GM06990 (cell line): ENCODE measurements around the gene DPH2.

Source experiments
- DNase-seq: peaks from one replicate; pipeline ENCODE4 v3.0.0-alpha.2; 2011; ENCODE audit not compliant: insufficient read length; ENCODE audit errors: extremely low read depth
- H3K27me3 ChIP-seq: replicated peaks from 2 replicates; pipeline ENCODE4 v1.6.0; 2011; ENCODE audit warnings: low read length; ENCODE audit not compliant: control insufficient read depth, insufficient read depth
- H3K36me3 ChIP-seq: 2 replicates; pipeline ENCODE4 v1.5.1; 2011; ENCODE audit warnings: low read length; ENCODE audit not compliant: control insufficient read depth, insufficient read depth
- H3K4me3 ChIP-seq: replicated peaks from 2 replicates; pipeline ENCODE4 v1.5.1; 2011; ENCODE audit warnings: low read depth, mild to moderate bottlenecking, control low read depth, low read length
- TF ChIP-seq, protein P1 (sequence below): IDR thresholded peaks from 2 replicates; pipeline ENCODE4 v1.5.1; 2011; ENCODE audit warnings: low read length, control low read depth, mild to moderate bottlenecking, inconsistent platforms; ENCODE audit not compliant: insufficient read depth, poor library complexity, severe bottlenecking

Gene DPH2

DNA sequence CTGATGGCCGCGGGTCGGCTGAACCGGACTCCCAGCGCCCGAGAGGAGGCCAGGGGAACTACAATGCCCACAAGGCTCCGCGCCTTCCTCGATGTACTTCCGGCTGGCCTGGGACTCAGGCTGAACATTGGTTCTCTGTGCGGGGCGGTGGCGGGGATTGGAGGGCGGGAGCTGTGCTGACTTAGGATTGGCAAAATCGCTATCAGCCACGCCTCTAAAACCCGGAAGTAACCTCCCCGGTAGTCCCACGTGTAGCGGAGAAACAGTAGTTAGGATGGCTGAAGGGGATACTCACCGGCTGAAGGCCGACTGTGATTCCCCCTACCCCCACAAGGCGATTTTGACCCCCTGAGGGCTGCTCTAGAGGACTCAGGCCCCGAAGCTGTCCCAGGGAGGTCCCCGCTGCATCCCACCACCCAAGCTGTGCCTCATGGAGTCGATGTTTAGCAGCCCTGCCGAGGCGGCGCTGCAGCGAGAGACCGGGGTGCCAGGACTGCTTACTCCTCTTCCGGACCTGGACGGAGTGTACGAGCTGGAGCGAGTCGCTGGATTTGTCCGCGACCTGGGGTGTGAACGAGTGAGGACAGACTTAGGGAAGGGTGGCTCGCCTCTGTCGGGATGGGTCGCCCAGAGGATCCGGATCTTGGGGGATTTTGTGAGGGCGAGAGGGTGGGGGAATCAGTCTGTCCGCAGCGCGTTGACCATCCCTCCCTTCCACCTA is at the start of gene DPH2:
Gene DPH2 (plus strand): TSS at position 265 of the 721 bp plus-strand sequence. CDS start 166 bp downstream, at position 431.
- TF ChIP-seq, protein P1, sequence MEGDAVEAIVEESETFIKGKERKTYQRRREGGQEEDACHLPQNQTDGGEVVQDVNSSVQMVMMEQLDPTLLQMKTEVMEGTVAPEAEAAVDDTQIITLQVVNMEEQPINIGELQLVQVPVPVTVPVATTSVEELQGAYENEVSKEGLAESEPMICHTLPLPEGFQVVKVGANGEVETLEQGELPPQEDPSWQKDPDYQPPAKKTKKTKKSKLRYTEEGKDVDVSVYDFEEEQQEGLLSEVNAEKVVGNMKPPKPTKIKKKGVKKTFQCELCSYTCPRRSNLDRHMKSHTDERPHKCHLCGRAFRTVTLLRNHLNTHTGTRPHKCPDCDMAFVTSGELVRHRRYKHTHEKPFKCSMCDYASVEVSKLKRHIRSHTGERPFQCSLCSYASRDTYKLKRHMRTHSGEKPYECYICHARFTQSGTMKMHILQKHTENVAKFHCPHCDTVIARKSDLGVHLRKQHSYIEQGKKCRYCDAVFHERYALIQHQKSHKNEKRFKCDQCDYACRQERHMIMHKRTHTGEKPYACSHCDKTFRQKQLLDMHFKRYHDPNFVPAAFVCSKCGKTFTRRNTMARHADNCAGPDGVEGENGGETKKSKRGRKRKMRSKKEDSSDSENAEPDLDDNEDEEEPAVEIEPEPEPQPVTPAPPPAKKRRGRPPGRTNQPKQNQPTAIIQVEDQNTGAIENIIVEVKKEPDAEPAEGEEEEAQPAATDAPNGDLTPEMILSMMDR: peak; percentile 28
- Histone ChIP-seq H3K4me3 (peak within 1 kb of the TSS; percentile 96), H3K36me3 (peaks cover 13% of the 10 kb centered on the region), H3K27me3 (no peaks in the 10 kb centered on the region)
- DNase-seq: peak; percentile 91

DNA sequence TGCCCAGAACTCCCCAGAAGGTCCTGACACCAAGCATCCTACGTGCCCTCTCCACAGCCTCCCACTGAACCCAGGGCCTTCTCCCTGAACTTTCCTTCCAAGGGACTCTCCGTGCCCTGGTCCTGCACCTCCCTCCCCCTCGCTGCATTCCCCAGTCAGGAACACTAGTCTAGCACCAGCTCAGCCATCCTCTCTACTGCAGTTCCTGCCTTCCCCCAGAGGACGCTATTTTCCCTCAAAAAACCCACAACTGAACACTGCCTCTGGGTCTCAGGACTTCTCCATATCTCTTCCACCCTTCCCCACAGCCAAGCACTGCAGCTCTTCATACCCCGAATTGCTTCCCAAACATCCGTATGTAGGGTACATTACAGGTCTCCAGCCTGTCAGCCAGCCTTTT is 48.8 kb upstream of the DPH2 start:
- Histone ChIP-seq H3K4me3 (no peak overlapping the region), H3K27me3 (no peaks in the 10 kb centered on the region), H3K36me3 (peaks cover 2% of the 10 kb centered on the region; the same call in 1 of the 2 replicates)
- DNase-seq: no peak
- TF ChIP-seq, protein P1: no peak

- no peak for DNase-seq
- Histone ChIP-seq H3K36me3 (peaks cover 2% of the 10 kb centered on the region; the same call in 1 of the 2 replicates), H3K27me3 (no peaks in the 10 kb centered on the region), H3K4me3 (no peak overlapping the region)
- TF ChIP-seq, protein P1: no peak
Measured at GRCh38 chr1:43924516-43924915, 45.3 kb upstream of the DPH2 start.

- DNase-seq: no peak
- Histone ChIP-seq H3K4me3 (no peak overlapping the region), H3K36me3 (peaks cover 2% of the 10 kb centered on the region; the same call in 1 of the 2 replicates), H3K27me3 (no peaks in the 10 kb centered on the region)
- TF ChIP-seq, protein P1: no peak
Measured at GRCh38 chr1:43925846-43926245, 44.0 kb upstream of the DPH2 start.

DNA sequence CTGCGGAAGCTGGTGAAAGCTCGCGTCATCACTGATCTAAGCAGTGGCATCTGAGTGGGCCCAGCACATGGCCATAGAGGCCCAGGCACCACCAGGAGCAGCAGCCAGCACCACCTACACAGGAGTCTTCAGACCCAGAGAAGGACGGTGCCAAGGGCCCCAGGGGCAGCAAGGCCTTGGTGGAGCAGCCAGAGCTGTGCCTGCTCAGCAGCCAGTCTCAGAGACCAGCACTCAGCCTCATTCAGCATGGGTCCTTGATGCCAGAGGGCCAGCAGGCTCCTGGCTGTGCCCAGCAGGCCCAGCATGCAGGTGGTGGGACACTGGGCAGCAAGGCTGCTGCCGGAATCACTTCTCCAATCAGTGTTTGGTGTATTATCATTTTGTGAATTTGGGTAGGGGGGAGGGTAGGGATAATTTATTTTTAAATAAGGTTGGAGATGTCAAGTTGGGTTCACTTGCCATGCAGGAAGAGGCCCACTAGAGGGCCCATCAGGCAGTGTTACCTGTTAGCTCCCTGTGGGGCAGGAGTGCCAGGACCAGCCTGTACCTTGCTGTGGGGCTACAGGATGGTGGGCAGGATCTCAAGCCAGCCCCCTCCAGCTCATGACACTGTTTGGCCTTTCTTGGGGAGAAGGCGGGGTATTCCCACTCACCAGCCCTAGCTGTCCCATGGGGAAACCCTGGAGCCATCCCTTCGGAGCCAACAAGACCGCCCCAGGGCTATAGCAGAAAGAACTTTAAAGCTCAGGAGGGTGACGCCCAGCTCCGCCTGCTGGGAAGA is 39.5 kb upstream of the DPH2 start:
- Histone ChIP-seq H3K36me3 (no peaks in the 10 kb centered on the region), H3K4me3 (no peak overlapping the region), H3K27me3 (no peaks in the 10 kb centered on the region)
- TF ChIP-seq, protein P1: peak; percentile 72
- no peak for DNase-seq
